Stimulated activated CD8-positive, alpha-beta memory T cell treated with anti-CD3 and anti-CD28 coated beads, Interleukin-7, amount 100 ng/mL, for 4 hours (primary cell): ENCODE results near the gene ADGRD1.
"Not testable (repeated sequence)": the region's sequence is repeated elsewhere in the genome, so short reads cannot be mapped to it uniquely, and the experiment has no call there.

Experiments used
- DNase-seq, 2 donors: peaks; one replicate each; pipeline ENCODE4 v3.0.0-alpha.2; 2020; ENCODE audit warnings: low read depth in 2 of 2

The ADGRD1 gene

DNA sequence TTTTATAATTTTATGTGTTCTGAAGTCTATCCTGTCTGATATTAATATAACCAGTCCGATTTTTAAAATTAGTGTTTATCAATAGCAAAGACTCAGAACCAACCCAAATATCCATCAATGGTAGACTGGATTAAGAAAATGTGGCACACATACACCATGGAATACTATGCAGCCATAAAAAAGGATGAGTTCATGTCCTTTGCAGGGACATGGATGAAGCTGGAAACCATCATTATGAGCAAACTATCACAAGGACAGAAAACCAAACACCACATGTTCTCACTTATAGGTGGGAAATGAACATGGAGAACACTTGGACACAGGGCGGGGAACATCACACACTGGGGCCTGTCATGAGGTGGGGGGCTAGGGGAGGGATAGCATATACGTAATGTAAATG, 16.2 kb upstream of the ADGRD1 start:
- DNase-seq = not testable (repeated sequence)

DNA sequence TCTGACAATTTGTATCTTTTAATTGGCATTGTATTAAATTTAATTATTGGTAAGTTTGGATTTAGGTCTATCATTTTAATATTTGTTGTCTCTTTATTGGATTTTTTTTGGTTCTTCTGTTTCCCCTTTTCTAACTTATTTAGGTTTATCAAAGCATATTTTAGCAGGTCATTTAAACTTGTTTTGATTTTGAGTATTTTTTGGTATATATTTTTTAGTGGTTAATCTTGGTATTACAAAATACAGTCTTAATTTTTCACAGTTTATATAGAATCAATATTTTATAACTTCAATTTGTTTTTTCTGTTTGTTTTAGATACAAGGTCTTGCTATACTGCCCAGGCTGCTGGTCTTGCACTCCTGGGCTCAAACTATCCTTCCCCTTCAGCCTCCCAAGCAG, 15.5 kb upstream of the ADGRD1 start:
- no peak for DNase-seq

DNA sequence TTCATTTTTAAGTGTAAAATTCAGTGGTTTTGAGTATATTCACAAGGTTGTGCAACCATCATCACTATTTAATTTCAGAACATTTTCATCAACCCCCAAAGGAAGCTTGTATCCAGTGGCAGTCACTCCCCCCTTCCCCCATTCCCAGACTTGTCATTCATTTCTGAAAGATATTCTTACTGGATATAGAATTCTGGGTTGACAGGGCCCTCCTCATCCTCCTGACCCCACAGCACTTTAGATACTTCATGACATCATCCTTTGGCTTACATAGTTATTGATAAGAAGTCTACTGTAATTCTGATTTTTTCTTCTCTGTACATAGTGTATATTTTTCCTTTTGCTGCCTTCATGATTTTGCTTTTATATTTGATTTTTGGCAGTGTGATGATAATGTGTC, 8.8 kb upstream of the ADGRD1 start:
- no peak for DNase-seq

DNA sequence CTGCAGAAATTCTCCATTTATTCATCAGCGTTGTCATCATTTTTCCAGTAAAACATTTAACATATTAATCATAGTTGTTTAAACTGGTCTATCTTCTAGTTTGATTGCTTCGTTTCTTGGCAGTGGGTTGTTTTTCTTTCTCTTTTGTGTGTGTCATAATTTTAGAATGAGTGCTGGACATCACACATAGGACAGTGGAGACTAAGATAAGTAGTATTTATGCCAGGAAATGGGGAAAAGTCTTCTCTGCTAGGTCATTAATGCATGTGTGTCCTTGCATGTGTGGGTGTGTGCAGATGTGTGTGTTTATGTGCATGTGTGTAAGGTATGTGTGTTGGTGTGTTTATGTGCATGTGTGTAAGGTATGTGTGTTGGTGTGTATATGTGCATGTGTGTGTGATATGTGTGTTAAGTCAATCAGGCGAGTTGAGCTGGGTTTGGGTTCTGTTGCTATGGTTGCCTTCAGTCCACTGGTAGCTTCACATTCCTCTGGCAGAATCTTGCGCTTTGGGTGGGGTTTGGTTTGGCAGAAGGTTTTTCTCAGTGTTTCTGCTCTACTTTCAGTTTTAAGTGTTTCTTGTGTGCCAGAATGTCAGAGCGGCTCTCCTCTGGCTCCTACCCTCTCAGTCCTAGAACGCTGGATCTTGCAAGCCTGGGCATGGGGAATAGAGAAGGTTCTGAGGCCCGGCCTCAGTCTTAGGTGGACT, 7.8 kb upstream of the ADGRD1 start:
- no peak for DNase-seq

DNA sequence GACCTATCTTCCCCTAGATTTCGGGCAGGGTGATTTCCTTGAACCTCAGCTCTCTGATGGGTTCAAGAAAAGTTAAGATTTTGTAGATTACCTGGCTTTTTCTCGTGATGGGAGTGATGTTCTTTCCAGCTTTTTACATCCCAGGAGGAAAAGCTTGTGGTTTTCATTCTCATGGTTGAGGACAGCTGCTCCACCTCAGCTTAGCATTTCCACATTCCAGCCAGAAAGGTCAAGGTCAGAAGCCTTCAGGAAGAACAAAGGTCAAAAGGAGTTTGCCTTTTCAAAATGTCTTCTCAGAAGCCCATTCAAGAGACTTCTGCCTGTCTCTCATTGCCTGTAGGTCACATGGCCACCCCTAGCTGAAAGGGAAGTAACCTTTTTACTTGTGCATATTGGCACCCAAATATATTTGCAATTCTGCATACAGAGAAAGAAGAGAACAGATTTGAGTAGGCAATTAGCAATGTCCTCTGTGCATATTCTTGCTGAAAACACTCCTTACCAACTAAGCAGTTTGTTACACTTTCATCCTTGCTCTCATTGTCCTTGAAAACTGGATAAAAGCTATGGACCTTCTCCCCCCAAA, 6.6 kb upstream of the ADGRD1 start:
- DNase-seq = no peak

DNA sequence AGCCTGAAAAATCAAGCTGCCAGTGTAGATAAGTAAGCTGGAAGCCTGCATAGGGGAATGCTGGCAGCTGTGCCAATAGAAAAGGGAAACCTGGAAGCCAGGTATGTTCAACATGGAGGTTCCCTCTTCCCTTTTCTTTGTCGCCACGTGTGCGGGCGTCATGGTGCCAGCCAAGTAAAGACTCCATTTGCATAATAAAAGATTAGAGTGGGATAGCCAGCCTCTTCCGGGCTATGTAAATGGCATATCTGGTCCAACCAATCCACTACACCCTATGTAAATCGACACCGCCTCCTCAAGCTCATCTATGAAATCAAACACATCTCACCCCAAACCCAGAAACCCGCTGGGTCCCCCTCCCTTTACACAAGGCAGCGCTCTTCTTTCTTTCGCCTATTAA, 5.6 kb upstream of the ADGRD1 start:
- no peak for DNase-seq

DNA sequence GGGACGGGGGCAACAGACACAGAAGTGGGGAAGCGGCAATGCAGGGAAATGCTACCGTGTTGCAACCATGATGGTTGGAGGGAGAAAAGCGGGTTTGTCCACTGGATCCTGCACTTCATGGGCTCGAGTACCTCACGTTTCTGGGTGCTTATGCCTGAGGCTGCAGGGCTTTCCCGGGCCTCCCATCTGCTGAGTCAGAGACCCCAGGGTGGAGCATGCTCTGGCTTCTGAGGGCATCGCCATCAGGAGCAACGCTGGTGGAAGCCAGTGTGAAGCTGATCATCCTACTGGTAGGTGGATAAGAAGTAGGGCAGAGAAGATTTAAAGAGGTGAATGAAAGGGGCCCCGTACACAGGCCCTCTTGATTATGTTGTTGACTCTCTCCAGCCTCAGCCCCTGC, 5.0 kb upstream of the ADGRD1 start:
- DNase-seq = no peak

DNA sequence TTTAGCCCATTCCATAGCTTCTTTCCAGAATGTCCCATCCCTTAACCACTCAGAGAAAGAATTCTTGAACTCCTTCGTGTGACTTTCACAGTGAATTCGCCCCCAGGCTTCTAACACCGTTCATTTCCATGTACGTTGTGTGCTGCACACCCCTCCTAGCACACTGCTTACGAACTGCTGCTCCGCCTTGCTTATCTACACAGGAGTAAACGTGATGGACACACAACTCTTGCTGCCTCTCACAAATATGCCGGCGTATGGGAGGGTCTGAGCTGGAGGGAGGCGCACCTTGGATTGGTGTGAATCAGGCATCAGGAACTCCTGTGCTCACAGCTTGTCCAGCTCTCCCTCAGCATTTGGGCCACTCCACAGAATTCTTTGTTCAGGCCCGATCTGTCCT, 3.9 kb upstream of the ADGRD1 start:
- DNase-seq = no peak

DNA sequence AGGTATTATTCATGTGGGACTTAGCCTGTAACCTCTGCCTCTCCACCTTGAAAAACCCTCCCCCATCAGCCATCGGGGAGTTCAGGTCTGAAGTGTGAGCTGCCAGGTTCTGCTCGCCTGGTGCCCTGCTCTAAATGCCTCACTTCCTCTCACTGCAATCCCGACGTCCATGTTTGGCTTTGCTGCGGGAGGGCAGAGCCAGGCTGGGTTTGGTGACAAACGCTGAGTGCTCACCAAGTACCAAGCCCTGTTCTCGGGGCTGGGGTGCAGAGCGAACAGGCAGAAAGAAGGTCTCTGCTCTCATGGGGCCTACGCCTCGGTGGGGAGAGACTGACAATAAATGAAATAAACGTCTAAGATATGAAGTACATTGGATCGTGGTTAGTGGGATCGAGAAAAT, 2.1 kb upstream of the ADGRD1 start:
- no peak for DNase-seq

DNA sequence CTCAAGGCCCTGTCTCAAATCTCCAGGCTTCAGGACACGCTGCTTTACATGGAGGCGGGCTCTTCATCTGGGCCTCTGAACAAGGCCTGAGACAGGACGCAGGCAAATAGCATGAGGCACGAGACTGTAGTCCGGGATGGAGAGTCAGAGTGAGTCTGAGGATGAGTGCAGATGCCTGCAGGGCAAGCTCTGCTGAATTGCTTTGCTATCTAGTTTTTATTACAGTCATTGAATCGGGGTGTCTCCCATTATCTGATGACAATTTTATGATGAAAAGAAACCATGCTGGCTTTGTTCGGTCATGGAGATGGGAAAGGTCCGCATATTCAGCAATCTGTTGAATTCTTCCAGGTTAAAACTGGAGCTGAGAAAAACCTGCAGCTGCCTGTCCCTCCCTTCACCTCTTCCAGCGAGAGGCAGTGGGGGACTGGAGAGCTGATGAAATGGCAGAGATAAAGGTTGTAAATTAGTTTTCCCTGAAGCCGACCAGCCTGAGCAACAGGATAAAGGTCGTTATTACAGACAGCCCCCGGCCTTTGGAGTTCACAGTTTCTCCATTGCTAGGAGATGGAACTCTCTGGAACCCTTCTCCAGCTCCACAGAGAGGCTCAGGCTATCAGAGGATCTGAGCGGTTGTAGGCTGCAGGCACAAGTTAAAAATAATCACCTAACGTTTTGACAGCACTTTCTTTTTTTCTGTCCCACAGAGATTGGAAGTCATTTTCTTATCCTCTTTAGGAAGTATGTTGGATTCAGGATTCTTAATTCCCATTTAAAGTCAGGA, 1.3 kb upstream of the ADGRD1 start:
- DNase-seq = no peak

DNA sequence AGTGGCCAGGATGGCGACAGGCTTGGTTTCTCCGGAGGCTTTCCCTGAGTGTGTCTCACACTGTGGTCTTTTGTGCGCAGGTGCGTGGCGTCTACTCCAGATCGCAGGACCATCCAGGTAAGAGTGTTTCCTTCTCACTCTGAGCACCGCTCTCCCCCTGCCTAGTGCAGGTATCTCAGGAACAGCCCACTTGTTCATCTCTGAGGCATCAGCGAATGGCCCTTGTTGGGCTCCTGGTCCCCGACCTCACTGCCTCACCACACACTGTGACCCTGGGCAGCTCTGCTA, 781 bp downstream of the ADGRD1 start:
- no peak for DNase-seq

DNA sequence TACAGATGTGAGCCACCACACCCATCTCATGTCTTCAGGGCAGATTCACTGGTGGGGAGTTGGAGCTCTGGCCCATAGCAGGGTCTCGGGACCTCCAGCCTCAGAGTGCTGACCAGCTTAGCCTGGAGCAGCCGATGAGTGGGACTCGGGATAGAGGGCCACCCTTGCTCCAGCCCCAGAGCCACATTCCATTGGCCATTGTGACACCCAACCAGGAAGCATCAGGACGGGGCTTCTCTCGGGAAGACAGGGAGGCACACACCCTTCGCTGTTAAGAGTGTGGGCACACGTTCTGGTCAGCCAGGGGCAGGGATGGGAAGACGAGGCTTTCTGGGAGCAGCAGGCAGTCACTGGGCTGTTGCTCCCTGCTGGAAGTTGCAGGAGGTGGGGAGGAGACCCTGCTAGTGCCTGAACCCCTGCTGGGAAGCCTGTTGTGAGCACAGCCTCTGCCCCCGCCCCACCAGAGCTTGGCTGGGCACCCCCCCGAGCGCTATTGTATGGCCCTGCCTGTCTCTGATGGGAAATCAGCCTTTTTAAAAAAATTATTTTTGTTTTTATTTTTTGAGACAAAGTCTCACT, 1.6 kb downstream of the ADGRD1 start:
- no peak for DNase-seq

DNA sequence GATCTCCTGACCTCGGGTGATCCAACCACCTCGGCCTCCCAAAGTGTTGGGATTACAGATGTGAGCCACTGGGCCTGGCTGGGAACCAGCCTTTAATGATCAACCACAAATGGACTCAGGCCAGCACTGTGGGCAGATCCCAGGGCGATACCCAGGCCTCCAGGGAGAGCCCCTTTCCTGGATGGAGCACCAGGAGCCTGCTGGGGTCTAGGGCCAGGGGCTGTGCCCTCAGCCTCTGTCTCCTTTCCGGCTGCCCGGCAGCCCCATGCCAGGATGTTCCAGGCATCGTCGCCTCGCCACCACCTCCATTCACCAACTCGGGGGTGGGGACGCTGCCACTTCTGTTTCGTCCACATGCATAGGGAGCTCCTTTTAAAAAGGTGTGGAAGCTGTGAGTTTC, 2.3 kb downstream of the ADGRD1 start:
- DNase-seq = no peak

DNA sequence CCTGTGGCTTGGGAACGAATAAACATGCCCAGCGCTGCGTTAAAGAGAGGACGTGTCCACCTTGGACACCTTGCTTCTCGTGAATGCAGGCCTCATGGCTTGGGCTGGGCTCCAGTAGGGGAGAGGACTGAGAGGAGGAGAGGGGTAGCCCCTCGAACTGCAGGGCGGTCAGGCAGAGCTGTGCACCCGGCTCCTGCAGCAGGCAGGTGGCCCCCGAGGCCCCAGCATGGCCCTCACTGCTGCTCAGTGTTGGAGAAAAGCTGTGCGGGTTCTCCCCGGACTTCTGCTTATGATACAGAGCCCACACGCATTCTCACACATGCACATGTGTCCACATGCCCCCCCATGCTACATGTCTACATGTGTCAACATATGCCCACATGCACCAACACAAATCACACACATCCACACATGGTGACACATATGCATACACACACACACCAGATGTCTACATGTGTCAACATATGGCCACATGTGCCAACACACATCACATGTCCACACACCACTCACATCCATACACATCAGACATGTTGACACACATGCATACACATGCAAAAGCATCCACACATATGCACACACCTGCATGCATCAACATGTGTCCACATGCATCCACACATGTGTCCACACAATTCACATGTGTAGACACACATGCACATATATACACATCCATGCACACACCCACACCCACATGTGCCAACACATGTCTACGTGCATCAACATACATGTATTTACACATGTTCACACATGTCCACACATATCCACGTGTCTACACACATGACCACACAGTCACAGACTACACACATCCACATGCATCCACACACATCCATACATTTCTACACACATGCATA, 3.0 kb downstream of the ADGRD1 start:
- no peak for DNase-seq

DNA sequence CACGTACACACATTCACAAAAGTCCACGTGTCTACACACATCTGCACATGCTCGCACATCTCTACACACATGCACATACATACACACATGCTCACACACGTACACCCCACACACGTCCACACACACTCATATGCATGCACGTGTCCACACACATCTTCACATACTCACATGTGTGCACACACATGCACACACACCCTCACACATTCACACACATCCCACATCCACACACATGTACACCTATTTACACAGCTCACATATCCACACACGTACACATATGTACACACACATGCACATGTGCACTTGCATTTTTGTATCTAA, 3.6 kb downstream of the ADGRD1 start:
- DNase-seq = no peak

DNA sequence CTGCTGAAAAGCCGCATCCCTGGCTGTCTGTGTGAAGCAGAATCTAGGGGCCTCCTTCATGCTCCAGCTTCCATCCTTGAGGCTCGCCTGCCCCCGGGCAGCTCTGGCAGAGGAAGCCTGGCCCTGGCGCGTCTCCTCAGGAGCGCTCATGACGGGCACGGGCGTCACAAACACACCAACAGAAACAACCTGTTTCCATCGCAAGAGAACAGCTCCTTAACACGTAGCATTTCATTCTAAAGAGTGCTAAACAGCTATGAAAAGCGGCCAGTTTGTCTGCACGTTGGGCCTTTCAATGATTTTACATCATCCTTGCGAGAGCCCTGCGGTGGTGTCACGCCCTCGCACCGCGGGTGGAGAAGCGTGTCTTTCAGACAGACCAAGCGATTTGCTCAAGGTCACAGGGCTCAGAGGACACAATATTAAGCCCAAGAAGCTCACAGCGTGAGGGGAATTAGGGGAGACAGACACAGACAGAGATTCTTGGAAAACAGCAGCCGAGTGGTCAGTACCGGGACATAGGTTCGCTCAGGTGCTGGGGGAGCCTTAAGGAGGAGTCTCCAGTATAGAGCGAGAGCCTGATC, 4.9 kb downstream of the ADGRD1 start:
- no peak for DNase-seq

DNA sequence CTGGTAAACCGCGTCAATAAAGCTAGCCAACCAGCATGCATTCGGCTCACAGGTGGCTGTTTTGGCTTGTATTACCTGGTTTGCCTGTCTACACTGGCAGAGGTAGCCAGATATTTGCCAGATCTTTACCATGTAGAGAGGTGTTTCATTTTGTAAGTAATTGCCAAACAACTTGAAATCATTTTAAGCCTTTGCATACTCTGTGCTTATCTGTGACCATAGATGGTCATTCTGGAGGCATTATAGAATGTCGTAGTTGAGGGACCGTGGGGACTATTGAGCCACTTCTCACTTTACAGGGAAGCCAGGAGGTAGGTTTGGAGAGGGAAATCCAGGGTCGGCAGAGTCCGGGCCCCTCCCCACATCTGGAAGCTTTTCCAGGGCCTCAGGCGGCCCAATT, 5.9 kb downstream of the ADGRD1 start:
- no peak for DNase-seq

DNA sequence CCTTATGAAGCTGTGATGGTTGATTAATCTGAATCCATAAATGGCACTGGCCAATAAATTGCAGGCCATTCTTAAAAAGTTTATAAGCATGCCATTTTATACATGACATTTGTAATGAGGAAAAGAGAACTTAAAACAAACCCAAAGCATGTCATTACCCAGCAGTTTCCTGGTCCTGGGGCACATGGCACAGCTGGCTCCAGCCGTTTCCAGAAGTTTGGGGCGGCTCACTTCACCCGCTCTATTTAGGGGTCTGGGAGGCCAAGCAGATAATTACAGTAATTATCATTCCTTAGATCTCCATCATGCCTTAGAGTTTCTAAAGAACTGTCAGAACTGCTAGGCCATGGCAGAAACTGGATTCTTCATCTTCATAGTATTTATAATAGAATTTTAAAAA, 6.4 kb downstream of the ADGRD1 start:
- no peak for DNase-seq

DNA sequence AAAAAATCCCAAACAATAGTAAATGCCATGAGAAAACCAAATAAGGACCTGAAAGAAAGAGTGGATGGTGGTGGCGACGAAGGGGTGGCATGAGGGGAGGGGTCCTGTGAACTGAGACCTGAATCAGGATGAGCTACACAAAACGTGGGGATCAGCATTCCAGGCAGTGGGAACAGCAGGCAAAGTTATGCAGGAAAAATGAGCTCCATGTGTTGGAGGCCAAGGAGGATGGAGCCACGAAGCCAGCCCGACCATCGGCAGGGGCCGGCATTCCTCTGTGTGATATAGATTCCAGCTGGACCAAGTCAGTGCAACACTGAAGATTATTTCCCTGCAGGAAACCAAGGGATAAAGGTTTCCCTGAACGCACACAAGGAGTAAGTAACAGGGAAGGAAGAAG, 7.1 kb downstream of the ADGRD1 start:
- no peak for DNase-seq

DNA sequence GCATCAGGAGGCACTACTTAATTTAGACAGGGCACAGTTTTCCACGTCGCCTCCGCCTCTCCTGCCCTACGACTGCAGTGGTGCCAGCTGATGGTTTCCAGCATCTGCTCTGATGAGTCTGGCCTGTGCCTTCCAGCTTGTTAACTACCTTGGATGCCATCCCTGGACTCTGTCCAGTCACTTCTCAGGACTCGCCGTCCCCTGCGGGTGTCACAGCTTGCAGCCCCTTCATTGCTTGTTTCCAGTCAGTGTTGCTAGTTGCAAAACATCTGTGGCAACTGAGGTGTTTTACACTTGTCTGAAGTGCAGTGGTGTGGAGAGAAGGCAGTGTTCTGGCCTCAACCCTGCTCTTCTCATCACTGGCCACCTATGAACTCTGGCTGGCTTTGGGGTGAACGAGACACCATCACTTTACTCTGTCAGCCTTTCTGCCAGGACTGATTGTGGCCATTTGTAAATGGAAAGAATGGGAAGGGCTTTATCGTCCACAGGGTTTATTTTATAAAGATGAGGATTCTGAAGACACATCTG, 8.3 kb downstream of the ADGRD1 start:
- no peak for DNase-seq

DNA sequence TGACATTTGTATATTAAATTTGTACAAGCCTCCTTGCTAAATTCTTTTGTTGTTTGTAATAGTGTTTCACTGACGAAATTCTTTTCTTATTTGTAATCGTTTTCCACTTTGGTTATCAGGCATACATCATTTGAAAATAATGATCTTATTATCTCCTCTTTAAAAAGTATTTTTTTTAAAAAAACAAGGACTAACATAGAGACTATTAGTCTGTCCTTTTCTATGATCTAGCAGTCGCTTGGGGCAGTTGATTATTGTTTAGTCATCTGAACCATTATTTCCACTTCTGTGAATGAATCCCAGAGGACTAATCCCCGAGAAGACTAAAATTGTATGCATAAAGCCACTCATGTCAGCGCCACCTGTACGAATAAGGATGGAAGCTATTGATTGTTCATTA, 11.5 kb downstream of the ADGRD1 start:
- DNase-seq = no peak

DNA sequence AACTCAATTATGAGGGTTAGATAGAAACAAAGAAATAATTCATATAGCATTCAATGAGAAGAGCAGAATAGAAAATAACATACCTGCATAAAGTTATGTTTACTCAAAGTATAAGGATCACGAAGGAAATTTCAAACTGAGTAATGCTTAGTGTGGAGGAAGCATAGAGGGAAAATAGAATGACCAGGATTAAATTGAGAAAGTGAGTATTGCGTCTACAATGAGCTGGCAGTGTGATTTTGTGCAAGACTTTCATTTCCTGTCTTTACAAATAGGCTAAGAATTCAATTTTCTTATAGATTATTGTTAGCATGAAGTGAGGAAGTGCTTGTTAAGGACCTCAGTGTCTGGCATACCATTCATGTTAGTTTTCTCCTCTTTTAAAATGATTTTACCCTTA, 12.0 kb downstream of the ADGRD1 start:
- DNase-seq = no peak
